DMS53 treated with DMSO at 0.1 percent for 48 hours (cell line): ENCODE measurements around the gene KIN.

ENCODE experiments used
- DNase-seq: peaks from one replicate; lab custom pipeline; 2025; ENCODE audit not compliant: unreplicated experiment; lab: John Stamatoyannopoulos, UW

Gene KIN, protein sequence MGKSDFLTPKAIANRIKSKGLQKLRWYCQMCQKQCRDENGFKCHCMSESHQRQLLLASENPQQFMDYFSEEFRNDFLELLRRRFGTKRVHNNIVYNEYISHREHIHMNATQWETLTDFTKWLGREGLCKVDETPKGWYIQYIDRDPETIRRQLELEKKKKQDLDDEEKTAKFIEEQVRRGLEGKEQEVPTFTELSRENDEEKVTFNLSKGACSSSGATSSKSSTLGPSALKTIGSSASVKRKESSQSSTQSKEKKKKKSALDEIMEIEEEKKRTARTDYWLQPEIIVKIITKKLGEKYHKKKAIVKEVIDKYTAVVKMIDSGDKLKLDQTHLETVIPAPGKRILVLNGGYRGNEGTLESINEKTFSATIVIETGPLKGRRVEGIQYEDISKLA

GRCh38 chr10:7787857-7788638 lies at the start of gene KIN, which contains the start of gene ATP5F1C:
Gene KIN (minus strand): TSS chr10:7787993. CDS start chr10:7787933, 60 bp downstream.
Gene ATP5F1C (plus strand): TSS chr10:7788177. CDS start chr10:7788208, 31 bp downstream.
- peak; percentile 98 for DNase-seq

GRCh38 chr10:7836571-7836970 lies 48.8 kb upstream of the KIN start:
- no peak for DNase-seq

- DNase-seq: no peak
These were observed 46.5 kb upstream of the KIN start for GRCh38 chr10:7834262-7834661.

- no peak for DNase-seq
These were observed 45.4 kb upstream of the KIN start for GRCh38 chr10:7833210-7833609.

DNA sequence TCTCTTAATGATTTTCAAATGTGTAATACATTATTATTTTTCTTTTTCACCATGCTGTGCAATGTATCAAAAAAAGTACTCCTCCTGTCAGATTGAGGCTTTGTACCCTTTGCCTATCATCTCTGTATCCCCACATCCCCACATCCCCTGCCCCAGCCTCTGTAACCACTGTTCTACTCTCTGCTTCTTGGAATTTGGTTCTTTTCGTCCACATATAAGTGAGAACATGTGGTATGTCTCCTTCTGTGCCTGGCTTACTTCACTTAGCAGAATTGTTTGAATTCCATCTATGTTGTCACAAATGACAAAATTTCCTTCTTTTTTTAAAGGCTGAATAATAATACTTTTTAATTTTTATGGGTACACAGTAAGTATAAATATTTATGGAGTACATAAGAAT lies 44.3 kb upstream of the KIN start:
- no peak for DNase-seq

DNA sequence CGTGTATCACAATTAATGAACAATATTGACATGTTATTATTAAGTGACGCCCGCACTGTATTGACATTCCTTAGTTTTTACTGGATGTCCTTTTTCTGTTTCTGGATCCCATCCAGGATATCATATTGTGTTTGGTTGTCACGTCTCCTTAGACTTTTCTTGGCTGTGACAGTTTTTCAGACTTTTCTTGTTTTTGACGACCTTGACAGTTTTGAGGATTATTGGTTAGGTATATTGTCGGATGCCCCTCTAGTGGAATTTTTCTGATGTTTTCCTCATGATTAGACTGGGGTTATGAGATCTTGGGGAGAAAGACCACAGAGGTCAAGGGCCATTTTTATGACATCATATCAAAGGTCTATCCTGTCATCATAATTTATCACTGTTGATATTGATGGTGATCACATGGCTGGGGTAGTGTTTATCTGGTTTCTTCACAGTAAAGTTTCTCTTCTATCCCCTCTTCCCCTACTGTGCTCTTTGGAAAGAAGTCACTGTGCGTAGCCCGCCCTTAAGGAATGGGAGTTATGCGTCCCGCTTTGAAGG lies 41.6 kb upstream of the KIN start:
- DNase-seq: no peak

- DNase-seq: no peak
These were observed 39.2 kb upstream of the KIN start for GRCh38 chr10:7826971-7827370.

DNA sequence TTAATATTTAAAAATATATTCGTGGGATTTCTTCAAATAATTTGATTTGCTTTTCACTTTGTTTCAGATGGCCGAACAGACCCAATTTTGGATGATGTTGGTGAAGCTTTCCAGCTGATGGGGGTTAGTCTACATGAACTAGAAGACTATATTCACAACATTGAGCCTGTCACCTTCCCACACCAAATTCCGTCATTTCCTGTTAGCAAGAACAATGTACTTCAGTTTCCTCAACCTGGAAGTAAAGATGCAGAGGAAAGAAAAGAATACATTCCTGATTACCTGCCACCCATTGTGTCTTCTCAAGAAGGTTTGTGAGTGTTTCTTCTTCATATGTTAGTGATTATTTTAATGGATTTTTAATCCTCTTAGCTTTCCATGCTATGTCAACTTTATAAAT lies 36.5 kb upstream of the KIN start:
- no peak for DNase-seq

- DNase-seq: peak; percentile 8
These were observed 31.3 kb upstream of the KIN start for GRCh38 chr10:7819121-7819460.

DNA sequence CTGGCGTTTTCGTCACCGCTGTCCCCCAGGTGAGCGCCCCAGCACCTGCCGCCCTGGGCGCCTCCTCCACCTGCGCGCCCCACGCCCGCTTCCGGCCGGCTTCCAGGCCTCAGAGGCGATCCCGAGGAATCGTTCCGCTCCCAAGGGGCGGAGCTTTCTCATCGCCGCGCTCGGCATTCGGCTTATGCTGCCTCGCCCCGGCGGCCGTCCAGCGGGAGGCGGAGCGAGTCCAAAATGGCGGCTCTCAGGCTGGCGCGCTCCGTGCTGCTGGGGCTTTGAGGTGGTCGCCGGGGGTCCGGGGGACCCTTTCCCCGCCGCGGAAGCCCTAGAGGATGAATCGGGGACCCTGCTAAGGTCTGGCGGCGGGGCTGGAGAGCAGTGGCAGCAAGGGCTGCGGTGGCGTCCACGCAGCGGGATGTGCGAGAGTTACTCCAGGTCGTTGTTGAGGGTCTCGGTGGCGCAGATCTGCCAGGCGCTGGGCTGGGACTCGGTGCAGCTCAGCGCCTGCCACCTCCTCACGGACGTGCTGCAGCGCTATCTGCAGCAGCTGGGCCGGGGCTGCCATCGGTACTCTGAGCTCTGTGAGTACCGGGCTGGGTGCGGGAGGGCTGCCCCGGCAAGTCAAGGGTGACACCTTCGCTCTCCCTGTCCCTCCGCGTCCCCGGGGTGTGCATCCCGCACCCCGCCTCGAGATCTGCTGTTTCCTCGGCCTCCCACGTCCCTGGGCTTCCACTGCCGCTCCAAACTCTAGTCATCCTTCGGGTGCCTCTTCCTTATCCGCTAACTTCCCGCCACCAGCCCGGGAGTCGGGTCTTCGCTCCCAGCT lies 30.7 kb upstream of the KIN start, which contains the start of gene TAF3:
TSS of gene TAF3 (plus strand) at position 211 of the 826 bp plus-strand sequence. CDS start at position 416, 205 bp downstream.
- peak; percentile 91 for DNase-seq

- no peak for DNase-seq
These were observed 30.1 kb upstream of the KIN start for GRCh38 chr10:7817984-7818294.

GRCh38 chr10:7817576-7817975 lies 29.8 kb upstream of the KIN start:
- DNase-seq: no peak

GRCh38 chr10:7813481-7813880 lies 25.7 kb upstream of the KIN start:
- no peak for DNase-seq

DNA sequence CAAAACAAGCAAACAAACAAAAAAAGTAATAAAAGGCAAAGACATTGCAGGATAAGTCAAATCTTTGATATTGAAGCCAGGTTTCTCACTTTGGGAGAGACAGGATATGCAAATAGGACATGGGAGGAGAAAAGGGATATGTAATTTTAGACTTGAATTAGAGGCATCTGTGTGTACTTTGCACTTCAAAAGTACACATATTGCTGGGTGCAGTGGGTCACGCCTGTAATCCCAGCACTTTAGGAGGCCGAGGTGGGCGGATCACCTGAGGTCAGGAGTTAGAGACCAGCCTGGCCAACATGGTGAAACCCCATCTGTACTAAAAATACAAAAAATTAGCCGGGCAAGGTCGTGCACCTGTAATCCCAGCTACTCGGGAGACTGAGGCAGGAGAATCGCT lies 23.9 kb upstream of the KIN start:
- peak; percentile 52 for DNase-seq

DNA sequence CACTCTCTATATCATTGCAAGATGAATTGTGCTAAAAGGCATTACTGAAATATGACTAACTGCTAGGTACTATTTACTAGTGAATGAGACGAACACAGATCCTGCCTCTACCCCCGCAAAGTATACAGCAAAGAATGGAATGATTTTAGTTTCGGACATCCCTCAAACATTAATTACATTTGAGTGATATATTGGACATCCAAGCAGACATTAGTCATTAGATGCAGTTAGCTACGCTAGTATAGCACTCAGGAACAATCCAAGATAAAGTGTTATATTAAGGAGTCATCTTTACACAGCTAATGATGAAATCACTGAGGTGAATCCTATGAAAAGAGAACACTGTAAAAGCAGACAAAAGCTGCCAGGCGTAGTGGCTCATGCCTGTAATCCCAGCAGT lies 23.2 kb upstream of the KIN start:
- DNase-seq: no peak

DNA sequence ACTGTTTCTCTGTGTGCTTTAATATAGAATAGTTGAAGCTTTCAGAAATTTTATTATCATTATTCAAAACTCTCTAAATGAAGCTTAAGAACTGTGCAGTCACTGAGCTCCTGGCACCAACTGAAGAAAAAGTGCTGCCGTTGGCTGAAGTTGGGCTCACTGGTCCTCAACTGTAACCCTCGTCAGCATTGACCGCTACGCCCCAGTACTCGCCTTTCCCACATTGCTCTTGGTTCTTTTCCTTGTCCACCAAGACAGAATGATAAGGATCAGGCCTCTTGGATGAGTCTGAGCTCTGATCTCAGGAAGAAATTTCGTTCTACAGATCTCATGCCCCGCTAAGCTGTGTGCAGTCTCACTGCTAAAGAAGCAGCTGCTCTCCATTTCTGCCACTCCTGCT lies 22.6 kb upstream of the KIN start:
- no peak for DNase-seq

- no peak for DNase-seq
These were observed 21.0 kb upstream of the KIN start for GRCh38 chr10:7808686-7809267.

GRCh38 chr10:7804741-7805140 lies 16.9 kb upstream of the KIN start:
- no peak for DNase-seq

DNA sequence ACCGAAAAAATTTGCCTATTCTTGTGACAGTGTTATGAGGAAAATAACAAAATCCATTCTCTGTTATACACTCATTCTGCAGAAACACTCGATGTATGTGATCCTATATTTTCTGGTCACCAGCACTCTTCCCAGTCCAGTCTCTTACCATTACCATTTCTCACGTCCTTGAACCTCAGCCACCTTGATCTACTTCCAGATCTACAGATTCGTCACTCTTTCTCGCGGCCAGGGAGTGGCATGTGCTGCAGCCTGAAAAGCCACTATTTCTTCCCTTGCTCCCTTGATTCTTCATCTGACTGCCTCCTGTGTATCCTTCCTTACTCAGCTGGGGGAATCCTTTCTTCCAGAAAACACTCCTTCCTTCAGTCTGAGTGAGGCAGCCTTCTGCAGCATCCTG lies 16.4 kb upstream of the KIN start:
- DNase-seq: no peak

- no peak for DNase-seq
These were observed 14.8 kb upstream of the KIN start for GRCh38 chr10:7802606-7803005.

- DNase-seq: no peak
These were observed 9.8 kb upstream of the KIN start for GRCh38 chr10:7797582-7797981.
